GM18511 (cell line): ENCODE results near the gene EPHB2.

ENCODE experiments used
- ATAC-seq: cut with Tn5 transposase; IDR thresholded peaks from one replicate; pipeline ENCODE4 v1.9.1; 2021; ENCODE audit warnings: mild to moderate bottlenecking, moderate library complexity; ENCODE audit not compliant: unreplicated experiment

EPHB2 gene

DNA sequence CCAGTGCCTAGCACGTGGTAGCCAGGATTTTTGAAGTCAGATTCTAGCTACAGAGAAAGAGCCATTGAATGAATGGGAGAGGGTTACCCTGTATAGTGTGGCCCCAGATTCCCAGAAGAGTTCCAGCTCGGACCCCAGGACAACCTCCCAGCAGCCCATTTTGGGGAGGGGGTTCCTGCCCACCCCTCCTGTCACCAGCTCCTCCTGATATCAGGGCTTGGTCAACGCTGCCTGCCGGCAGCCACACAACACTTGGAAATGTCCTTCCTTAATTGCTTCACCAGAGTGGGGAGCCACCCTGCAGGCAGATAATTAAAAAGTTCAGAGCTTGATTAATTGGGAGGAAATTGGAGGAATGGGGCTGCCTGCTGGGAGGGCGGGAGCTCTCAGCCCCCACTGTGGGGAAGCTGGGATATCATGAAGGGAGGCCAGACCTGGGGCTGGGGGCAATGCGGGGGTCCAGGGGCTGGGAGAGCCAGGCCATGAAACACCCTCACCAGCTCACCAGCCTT is 141.6 kb downstream of the EPHB2 start:
- no peak for ATAC-seq

DNA sequence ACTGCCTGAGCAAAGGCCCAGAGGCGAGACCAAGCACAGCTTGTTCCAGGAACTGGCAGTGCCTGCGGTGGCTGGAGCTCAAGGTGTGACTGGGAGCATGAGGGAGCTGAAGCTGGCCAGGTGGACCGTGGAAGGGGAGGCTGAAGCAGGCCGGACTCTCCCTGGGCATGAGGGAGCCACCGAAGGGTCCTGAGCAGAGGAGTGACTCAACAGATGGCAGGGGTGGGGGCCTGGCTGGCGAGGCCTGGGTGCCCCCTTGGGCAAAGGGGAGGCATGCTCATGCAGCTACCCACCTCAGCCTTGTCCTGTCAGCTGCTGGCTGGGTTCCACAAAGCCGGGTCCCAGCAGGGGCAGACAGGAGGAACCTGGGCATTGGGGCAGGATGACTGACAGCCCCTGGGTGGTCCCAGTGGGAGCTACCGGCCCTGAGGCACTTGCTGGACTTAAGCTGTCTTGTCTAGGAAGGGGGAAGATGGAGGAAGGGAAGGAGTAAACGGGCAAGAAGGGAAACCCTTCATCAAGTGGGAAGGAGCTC is 143.1 kb downstream of the EPHB2 start:
- ATAC-seq: no peak

DNA sequence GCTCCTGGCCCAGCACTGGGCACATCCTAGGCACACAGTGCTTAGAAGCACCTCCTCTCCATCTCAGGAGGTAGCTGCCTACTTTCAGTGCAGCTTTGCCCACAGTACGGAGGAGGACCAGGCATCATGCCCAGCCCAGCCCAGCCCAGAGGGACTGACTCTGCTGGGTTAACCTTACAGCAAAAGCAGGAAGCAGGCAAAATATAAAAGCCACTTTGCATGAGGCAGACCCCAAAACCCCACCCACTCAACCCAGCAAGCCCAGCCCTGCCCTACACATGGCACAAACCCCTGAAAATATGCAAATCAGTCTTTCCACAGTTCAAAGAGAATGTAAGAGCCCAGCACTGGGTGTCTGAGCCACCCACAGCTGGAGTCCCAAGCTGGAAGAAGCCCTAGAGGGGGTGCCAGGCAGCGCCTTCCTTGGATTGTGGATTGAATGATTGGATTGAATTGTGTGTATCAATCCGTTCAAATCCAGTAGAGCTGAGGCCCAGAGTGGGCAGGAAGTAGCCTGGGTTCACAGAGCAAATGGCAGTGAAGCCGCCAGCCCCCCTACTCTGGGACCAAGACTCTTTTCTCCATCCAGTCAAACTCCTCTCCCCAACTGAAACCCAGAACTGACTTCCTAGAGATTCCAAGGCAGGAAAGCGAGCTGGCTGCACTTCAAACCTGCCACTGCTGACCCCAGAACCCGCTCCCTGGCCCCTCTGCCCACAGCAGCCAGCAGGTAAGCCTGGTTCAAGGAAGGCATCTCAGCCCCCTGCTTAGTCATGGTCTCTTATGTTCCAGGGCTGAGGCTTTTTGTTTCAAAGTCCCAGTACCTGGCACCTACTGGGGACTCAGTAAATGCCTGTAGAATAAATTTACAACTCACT is 144.3 kb downstream of the EPHB2 start:
- ATAC-seq: peak; percentile 57

DNA sequence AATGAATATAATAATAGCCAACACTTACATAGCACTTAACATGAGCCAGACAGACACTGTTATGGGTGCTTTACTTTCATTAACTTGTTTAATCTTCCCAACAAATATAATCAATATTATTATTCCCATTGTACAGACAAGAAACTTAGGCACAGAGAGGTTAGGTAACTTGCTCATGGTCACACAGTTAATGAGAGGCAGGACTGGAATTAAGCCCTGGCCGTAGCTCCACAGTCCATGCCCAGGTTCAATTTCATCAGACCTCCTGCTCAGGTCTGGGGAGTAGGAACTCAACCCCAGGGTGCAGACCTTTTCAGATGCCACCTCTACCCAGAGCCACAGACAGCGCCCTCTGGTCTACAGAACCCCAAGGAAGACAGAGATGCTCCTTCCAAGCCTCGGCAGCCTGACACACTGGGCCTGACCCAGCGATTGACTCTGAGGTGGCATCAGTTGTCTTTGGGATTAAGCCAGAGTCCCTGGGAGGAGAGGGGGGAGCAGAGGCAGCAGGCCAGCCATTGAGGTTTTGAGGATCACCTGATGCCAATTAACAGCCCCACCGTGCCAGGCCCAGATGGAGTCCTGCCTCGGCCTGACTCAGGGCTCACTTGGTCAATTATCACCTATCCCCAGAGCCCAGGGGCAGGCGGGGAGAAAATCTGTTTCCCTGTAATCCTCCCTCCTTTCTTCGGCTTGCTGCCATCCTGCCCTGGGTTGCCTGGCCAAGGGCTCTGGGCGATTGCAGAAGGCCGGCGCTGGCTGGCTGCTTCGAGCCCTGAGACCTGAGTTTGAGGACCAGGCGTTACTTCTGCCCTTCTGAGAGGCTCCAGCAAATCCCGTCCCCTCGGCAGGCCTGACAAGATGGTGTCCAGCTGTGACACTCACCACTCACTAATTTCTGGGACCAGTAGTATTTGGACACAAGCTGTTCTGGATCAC is 145.3 kb downstream of the EPHB2 start:
- ATAC-seq: no peak

DNA sequence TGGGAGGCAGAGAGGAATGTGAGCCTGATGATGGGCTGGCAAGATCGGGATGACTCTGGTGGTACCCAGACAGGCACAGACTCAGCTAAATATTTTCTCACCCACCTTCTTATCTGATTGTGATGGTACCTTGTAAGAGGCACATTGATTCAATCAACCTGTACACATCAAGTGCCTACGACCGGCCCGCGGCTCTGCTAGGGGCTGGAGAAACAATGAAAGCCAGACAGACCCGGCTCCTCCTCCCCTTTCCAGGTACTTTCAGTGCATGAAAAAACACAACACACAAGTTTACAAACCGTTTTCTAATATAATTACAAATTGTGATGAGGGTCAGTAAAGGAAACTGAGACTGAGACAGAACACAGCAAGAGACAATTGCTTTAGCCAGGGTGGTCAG is 147.0 kb downstream of the EPHB2 start:
- no peak for ATAC-seq

DNA sequence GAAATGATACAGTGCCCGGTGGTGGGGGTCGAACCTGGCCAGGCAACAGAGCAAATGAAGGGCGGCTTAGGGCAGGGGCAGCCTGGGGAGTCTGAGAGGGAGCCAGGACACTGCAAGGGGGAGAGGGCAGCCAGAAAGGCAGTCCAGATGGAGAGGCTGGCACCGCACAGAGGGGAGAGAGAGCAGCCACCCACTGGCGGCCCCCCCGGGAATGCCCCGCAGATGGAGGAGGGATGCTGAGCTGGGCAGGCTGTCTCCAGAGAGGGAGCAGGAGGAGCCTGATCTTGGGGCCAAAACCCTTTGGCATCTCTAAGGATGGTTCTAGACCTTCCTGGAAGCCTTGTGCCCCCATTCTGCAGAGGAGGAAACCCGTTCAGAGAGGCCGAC is 149.8 kb downstream of the EPHB2 start:
- ATAC-seq: no peak

DNA sequence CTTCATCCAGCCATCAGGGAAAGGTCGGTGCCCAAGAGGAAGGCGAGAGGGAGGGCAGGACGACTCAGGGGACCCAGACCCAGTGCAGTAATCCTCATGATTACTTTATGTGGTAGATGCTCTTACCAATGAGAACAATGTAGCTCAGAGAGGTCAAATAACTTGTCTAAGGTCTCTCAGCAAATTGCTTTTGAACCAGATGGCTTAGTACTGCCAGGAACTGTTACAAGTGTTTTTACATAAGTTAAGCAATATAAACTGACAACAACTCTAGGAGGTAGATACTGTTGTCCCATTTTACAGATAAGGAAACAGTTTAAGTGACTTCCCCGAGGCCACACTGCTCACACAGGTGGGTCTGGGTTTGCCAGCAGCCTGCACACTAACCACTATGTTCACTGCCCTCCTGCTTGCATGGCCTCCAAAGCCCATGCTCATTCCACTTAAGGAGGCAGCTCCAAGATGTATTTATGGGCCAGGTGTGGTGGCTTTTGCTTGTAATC is 150.3 kb downstream of the EPHB2 start:
- no peak for ATAC-seq

DNA sequence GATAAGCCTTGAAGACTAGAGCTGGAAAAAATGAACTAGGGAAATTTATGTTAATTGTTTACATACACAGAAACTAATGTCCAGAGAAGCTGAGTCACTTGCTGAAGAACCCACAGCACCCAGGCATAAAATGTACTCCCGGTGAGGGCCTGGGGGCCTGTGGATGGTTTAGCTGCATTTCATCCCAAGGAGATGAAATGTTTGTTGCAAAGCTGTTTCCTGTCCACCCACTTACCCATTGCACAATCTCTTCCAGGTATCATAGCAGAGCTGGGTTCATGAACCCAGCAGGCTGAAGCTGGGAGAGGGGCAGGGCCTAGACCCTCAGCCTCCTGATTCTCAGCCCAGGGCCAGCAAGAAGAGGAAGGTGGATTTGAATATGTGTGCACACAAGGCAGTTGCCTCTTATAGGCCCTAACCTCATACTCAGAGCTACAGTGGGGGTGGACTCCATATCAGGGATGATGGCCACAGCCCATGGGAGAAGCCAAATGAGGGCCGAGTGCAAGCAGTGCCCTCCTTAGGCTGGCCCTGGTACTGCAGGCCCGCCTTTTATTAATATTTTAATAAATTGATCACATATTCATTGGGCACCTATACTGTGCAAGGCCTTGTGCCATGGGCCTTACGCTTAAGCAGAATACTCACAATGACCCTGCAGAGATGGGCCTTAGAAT is 151.3 kb downstream of the EPHB2 start:
- ATAC-seq: no peak

DNA sequence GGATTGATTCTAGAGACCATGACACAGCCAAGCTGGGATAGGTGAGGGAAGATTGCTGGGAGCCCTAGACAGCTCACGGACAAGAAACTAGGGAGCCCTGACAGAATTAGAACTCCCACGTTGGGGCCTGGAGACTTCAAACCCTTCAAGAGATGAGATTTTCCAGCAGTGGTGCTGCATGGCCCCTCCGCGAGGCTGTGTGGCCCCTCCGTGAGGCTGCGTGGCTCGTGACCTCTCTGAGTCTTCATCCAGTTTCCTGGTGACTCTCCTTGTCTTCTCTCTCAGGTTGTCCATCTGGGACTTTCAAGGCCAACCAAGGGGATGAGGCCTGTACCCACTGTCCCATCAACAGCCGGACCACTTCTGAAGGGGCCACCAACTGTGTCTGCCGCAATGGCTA is 152.1 kb downstream of the EPHB2 start:
- no peak for ATAC-seq

DNA sequence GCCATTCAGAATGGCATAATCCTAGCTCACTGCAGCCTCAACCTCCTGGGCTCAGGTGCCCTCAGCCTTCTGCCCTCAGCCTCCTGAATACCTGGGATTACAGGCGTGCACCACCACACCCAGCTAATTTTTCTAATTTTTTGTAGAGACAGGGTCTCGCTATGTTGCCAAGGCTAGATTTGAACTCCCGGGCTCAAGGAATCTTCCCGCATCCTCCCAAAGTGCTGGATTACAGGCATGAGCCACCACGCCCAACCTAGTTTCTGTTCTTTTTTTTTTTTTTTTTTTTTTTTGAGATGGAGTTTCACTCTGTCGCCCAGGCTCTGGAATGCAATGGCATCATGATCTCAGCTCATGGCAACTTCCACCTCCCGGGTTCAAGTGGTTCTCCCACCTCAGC is 153.1 kb downstream of the EPHB2 start:
- no peak for ATAC-seq

DNA sequence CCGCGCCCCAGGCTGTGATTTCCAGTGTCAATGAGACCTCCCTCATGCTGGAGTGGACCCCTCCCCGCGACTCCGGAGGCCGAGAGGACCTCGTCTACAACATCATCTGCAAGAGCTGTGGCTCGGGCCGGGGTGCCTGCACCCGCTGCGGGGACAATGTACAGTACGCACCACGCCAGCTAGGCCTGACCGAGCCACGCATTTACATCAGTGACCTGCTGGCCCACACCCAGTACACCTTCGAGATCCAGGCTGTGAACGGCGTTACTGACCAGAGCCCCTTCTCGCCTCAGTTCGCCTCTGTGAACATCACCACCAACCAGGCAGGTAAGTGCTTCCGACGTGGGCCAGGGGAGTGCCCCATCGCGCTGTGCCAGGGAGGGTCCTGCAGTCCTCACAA is 154.2 kb downstream of the EPHB2 start:
- no peak for ATAC-seq

DNA sequence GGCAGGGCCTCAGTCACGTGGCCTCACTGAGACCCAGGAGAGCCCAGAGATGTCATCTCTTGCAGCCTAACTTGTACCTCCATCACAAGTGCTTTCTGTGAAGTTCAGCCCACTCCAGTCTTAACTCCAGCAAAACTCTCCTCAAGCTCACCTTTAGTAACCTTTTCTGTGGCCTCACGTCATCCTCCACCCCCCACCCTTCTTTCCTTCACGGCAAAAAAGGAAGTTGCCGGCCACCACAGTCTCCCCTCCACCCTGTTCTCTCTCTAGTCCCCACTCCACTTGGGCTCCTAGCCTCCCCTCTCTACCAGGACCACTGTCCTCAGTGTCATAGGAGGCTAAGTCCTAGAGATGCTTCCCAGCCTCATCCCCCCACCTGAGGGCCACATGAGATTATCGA is 155.1 kb downstream of the EPHB2 start:
- ATAC-seq: no peak

DNA sequence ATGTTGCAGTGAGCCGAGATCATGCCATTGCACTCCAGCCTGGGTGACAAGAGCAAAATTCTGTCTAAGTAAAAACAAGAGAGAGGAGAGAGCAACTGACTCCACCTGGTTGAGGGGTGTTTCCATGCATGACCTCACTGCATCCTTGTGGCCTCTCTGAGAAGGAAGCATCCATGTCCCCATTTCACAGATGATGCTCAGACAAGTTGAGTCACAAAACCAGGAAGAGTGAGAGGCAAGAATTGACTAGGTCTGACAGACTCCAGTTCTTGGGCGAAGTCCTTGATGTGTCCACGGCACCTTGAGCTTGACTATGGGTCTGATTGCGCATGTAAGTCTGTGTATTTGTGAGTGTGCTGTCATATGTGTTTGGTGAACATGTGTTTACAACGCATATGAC is 156.2 kb downstream of the EPHB2 start:
- no peak for ATAC-seq

DNA sequence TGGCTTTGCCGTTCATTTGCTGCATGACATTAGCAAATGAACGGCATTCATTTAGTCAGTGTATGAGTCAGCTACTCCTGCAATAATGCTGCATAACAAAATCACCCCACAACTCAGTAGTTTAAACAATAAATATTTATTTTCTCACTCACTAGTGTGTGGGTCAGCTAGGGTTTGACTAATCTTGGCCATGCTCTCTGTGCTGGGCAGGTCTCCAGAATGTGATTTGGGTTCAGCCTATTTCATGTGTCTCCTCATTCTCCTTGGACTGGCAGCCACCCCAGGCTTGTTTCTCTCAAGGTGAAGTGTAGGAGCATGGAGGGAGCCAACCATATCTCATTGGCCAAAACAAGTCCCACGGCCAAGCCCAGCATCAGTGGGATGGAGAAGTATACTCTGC is 157.7 kb downstream of the EPHB2 start:
- no peak for ATAC-seq

DNA sequence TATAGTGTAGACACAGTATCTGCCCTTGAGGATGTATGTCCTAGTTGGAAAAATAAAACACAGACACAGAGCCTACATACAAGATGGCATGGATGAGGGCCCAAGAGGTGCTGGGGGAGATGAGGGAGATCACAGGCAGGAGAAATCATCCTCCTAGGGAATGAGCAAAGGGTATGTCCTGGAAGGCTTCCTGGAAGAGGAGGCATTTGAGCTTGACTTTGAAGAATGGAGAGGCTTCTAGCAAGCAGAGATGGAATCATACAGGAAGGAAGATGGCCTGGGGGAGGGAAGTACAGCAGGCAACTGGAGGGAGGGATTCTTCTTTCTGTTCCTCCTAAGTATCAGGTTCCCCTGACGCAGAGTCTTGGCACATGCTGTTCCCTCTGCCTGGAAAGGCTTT is 158.7 kb downstream of the EPHB2 start:
- no peak for ATAC-seq

DNA sequence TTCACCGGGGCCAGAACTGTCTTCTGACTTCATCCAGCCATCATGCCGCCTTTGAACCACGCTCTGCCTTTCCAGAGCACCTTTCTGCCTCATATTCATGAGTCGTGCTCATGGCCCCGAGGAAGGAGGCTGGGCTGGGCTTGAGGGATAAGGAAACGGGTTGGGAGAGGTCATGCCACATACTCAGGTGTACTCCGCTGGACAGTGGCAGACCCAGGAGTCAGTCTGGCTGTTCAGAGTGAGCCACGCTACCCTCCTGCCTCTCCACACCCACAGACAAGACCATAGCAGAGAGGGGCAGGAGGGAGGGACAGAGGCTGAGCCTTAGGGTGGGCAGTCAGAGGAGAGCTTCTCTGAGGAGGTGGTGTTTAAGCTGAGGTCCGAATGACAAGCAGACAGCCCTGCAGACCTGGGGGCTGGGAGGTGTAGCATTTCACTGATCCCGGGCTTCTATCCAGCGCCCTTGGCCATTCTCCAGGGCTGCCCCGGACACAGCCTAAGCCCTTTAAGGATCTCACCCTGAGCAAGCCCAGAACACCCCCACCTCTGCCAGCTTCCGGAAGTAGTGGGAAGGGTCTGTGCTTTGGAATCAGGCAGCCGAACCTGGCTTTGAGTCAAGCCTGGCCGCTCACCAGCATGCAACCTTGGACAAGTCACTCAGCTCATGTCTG is 159.7 kb downstream of the EPHB2 start:
- ATAC-seq: no peak

DNA sequence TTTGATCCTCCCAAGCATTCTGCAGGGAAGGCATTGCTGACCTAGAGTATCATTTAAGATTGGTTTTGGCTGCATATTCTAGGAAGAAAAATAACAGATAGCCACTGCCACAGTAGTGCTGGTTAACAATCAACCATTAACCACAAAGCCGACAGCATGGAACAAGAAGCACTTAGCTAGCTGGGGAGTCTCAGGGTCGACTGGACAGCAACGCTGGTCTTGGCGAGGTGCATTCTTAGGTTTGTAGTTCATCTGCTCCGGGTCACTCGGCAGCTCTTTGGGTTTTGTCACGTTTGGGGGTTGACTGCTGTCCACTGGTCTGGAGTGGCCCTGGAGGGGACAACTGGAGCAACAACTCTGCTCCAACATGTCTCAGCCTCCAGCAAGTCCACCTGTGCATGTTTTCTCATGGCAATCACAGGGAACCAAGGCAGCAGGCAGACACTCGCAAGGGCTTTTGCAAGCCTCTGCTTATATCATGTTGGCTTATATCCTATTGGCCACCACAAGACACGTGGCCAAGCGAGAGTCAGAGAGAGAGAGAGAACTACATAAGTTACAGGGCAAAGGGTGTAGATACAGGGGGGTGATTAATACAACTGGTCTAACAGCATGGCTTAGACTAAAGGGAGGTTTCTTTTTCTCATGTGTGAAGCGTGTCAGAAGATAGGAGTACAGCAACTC is 162.5 kb downstream of the EPHB2 start:
- ATAC-seq: no peak

DNA sequence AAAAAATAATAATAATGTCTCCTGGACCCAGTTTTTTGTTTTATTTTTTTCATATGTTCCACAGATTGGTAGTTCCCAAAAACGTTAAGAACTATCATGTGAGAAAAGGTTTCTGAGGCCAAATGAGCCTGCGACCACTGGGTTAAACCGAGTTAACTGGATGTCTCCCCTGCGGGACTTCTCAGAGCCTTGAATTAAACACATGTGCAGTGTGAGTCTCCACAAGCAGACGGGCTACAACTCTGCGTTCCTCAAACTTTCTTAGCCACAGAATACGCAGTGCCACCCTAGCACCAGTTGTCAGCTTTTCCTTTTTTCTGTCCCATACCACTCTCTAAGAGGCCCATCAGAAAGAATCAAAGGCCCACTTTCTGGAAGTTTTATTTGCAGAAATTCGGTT is 164.1 kb downstream of the EPHB2 start:
- ATAC-seq: no peak

DNA sequence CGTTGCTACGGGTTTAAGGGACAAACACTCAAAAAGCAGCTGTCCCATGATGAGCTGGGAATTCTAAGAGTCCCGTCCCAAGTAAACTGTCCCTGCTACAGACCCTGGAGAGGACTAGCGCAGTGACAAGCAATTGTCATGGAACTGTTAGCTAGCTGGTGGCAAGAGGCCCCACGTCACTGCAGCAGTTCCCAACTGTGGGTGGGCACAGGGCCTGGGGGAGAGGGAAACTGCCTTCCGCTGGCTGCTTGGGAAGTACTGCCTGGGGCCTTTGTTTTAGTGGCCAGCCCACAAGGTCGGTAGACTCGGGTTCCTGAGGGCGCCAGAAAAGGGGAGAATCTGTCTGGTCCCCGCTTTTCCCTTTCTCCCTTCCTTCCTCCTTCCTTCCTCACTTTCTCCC is 164.6 kb downstream of the EPHB2 start:
- ATAC-seq: no peak

DNA sequence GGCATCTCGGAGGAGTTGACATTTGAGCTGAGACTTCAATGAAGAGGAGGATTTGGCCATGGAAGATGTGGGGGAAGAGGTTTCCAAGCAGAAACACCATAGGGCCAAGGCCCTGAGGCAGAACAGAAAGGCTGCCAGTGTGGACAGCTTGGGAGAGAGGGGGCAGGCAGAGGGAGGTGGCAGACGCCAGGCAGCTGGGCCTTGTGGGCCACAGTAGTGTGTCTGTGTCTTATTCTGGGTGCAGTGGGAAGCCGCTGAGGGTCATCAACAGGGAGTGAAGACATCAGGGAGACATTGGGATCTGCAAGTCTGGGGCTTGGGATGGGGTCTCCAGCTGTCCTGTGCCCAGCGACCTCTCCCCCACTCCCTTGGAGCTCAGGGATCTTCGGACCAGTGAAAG is 165.2 kb downstream of the EPHB2 start:
- ATAC-seq: no peak
